GM20431 (cell line): ENCODE measurements around the gene SRRT.
"Not testable (repeated sequence)": the region's sequence is repeated elsewhere in the genome, so short reads cannot be mapped to it uniquely, and the experiment has no call there.

Source experiments
- in situ Hi-C: fragments of 300-500 bp; cut with MseI, MboI; formaldehyde crosslinking; loops from one replicate; pipeline ENCODE4 v1.15.0; 2020; ENCODE audit warnings: low sequenced_read_pairs; ENCODE audit not compliant: unreplicated experiment

The SRRT gene

DNA sequence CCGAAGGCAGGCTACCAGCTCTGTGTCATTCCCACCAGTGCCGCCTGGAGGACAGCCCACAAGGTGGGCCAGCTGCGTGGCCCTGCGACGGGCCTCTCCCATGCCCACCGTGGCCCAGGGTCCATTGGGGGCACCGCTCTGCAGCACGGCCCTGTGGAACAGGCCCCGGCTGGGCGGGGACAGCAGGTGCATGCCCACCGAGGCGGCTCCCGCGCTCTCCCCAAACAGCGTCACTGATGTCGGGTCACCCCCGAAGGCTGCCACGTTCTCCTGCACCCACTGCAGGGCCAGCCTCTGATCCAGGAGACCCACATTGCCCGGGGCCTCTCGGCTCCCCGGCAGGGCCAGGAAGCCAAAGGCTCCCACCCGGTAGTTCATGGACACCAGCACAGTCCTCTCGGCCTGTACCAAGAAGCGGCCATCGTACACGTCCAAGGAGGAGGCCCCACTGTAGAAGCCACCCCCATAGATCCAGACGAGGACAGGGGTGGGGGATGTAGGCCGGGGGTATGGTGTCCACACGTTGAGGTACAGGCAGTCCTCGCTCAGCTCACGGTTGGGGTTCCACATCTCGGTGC lies 18.5 kb downstream of the SRRT start:
- in situ Hi-C loops, result no loop called here

DNA sequence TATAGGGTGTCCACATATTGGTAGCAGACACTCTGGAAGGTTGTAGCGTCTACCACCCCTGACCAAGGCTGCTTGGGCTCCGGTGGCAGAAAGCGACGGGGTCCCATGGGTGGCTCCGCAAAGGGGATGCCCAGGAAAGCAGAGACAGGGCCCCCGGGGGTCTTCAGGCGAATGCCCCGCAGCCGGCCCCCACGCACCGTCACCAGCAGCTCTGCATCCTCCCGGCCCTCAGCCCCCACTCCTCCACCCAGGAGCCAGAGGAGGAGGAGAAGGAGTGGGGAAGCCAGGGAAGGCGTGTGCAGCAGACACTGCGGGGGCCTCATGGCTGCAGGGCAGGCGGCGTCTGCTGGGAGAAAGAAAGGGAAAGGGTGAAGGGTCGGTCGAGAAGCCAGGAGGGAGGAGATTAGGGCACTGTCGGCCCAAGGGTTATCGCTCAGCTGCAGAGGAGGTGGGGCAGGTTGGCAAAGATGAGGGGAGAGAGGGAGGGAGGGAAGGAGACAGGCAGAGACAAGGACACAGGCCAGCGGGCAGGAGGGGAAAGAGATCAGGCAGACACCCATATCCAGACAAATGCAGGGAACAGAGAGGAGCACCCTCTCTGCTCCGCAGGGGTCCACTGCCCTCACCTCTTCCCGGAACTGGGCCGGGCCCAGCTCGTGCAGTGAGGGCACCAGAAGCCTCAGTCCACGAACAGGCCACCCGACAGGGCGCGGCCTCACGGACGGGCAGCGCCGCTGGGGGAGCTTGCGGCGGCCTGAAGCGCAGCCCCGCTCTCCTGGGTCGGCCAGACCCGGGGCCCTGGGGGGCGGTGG lies 19.2 kb downstream of the SRRT start:
- in situ Hi-C loops, result no loop called here

DNA sequence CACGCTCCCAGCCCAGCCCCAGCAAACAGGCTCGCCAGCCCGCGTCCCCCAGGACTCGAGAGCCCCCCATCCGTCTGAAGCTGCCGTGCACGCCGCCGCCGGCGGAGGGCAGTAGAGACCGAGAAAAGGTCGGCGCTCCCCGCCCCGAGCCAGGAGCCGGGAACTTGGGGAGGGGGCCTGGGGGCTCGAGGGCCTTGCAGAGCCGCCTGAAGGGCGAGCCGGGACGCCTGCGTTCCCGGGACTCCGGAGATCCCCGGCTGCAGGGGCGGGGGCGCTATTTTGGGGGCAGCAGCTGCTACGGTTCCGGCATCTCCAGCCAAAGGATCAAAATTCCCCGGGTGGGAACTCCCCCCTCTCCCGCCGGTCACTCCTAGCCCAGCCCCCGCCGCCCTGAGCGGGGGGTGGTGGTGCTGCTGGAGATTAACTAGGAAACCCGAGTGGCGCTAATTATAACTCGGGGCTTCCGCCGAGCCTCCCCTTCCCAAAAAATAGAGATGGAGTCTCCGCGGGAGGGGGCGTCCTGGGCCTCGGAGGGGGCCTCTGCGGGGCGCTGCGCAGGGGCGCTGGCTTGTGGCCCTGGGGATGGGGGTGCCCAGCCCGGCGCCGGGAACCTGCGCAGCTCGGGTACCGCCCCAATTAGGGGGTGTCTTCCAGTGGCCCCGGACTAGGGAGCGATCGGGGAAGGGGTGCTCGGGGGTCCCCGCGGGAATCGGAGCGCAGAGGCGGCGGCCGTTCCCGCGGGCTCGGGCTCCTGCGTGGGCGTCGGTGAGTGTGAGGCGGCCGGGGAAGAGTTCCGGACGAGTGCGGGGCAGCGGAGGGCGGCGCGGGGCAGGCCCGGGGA lies 20.2 kb downstream of the SRRT start:
- in situ Hi-C loops, result no loop called here

DNA sequence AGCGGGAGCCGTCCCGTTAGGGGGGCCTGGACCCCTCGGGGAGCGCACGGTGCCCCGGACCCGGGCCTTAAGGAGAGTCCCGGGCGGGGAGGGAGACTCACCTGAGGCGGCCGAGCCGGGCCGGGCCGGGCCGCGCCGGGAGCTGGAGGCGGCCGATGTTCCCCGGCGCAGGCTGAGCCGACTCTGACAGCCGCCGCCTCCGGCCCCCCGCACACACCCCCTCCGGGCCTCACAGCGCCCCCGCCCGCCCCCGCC lies 20.7 kb downstream of the SRRT start, which contains the start of gene ACHE:
TSS of gene ACHE (minus strand) at position 188 of the 255 bp plus-strand sequence. CDS start 1,656 bp downstream, outside the sequence.
- in situ Hi-C loops, result no loop called here

DNA sequence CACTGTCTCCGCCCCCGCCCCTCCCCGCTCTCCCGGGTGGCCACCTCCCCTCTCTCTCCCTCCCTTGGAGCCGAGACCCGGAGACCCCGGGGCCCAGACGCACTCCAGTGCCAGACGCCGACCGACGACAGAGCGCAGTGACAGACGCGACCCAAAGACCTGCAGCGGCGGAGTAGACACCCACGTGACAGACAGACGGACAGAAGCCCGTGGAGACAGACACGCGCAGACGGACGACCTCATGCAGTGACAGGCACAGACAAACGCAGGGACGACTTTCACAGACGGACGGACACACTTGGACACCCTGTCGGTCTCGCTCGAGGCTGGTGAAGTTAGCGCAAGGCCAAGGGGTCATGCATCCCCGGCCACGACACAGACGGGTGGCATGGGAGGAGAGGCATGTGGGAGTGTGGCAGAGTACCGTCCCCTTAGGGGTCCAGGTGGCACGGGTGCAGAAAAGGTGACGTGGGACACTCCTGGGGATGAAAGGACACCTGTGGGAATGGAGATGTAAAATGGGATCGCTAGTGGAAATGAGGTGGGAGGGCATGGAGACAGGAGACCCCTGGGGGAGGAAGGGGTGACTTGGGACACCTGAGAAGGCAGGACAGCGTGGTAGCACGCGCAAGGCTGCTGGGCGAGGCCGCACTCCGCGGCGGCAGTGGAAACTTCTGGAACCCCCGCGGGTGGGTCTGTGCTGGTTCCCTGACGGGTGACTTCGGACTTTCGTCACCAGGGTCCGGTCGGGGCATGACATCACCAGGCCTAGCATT lies 21.2 kb downstream of the SRRT start:
- in situ Hi-C loops, result no loop called here

DNA sequence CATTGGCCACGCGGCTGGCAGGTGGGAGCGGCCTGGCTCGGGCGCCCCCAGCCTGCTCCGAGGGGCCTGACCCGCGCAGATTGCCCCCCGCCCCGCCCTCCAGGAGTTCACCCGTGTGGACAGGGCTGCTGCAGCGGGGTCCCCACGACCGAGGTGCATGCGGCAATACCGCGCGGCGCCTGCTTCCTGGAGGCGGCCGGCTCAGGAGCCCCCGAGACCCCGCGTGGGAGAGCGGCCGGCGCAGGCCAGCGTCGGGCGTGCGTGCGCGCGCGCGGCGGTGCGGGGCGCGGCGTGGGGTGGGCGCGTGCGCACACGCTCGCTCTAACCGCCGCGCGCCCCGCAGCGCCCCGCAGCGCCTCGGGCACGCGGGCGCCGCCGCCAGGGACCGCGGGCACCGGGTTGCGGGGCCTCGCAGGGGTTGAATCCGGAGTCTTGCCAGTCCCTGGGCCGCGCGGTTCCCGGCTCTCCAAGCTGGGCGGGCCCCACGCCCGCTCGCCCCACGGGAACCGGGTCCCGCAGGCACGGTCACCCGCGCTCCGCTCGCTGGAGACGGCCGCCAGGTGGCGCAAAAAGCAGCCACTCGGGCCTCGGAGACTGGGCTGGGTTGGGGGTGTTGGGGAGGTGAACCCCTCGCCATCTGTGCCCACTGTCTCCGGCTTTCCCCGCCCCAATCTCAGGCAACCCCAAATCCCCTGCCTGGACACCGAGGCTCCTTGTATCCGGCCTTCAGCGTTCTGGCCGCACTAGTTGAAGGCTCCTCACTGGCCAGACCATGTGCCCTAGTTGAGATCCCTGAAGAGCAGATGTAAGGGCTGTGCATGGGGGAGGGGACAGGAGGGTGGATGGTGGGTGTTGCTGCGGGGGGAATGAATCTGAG lies 22.1 kb downstream of the SRRT start:
- in situ Hi-C loops, result no loop called here

DNA sequence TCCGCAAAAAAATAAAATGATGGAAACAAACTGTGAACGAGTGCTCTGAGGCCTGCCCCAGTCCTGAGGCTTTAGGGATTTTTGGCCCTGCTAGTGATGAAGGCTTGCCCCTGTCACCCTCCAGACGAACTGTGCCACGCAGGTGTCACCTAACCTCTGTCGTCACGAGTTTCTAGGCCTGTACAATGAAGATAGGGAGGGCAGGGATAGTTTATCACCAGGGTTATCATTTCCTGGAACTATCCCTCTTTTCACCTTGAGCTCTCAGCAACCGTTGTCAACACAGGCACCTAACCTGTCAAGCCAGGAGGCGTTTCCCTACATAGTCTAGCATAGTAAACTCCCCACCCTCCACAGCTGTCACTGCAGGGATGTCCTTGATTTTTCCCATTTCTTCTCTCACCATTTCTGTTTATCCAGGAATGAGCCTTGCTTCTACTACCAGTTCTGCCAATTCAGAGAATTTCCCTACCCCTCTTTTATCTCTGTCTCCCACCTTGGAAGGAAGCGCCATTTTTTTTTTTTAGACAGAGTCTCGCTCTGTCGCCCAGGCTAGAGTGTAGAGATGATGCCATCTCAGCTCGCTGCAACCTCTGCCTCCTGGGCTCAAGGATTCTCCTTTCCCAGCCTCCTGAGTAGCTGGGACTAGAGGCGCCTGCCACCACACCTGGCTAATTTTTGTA lies 23.0 kb downstream of the SRRT start:
- in situ Hi-C loops, result no loop called here

DNA sequence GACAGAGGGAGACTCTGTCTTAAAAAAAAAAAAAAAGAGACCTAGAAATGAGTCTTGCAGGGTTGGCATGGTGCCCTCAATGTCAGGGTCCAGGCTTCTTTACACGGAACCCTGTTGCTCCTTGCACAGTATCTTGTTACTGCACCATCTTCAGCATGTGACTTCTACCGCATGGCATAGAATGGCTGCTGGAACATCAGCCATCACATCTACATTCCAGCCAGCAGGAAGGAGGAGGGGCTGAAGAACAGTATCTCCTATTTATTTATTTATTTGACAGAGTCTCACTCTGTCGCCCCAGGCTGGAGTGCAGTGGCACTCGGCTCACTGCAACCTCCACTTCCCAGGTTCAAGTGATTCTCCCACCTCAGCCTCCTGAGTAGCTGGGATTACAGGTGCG lies 24.5 kb downstream of the SRRT start:
- in situ Hi-C loops, result no loop called here

DNA sequence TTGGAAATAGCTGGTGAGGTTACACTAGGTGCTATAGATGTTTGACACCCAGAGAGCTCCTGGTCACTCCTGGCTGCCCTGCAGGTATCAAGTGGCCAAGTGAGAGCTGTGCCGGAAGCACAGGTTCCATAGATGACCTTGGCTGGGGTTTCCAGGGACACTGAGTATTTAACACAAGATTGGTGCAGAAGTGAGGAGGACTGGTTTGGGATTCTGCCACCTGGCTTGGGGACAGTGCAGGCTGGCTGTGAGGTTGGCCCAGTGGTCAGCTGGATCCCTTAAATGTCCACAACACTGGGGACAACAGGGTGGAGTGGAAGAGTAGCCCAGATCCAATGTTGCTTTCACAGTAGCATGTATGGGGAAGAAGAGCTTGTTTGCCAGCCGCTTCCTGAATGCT lies 26.1 kb downstream of the SRRT start:
- in situ Hi-C loops, result loop anchor here (10.0 kb wide), 1 partner anchor 154 kb away; no protein-coding TSS in a partner anchor

DNA sequence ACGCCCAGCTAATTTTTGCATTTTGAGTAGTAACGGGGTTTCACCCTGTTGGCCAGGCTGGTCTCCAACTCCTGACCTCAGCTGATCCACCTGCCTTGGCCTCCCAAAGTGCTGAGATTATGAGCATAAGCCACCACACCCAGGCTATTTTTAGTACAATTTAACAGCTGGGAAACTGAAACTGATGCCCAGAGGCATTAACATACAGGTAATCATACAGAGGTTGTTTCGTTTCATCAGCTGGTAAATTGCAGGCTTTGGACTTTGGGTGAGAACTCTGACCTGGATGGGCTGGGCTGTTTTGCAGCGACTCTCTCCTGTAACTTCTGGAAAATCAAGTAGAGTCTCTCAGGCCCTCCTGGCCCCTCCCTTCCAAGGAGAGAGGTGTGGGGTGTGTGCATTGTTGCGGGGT lies 27.0 kb downstream of the SRRT start:
- in situ Hi-C loops, result loop anchor here (10.0 kb wide), 1 partner anchor 153 kb away; no protein-coding TSS in a partner anchor

DNA sequence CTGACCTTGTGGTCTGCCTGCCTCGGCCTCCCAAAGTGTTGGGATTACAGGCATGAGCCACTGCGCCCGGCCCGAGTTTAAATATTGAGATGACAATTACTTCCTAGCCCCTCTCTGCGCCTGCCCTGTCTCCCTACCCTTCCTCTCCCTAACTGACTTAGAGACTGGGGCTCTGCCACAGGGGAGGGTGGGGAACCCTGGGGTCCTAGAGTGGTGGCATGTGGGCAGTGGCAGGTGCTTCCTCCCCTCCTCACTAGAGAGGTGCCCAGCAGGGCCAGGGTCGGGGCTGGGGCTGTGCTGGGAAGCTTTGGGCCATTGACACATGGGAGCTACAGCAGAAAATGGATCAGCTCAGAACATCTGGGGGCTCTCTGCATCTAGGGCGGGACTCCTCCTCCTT lies 27.7 kb downstream of the SRRT start:
- in situ Hi-C loops, result loop anchor here (10.0 kb wide), 1 partner anchor 152 kb away; no protein-coding TSS in a partner anchor

DNA sequence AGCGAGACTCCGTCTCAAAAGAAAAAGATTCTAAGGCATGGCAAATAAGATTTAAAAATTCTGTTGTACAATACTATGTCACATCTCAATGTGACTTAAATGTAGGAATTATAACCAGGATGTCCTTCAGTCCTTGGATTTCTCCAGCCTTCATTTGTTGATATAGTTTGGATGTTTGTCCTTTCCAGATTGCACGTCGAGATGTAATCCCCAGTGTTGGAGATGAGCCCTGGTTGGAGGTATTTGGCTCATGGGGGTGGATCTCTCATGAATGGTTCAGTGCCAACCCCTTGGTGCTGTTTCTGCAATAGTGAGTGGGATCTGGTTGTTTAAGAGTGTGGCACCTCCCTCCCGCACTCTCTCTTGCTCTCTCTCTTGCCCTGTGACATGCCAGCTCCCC lies 33.6 kb downstream of the SRRT start:
- in situ Hi-C loops, result loop anchor here (10.0 kb wide), 1 partner anchor 146 kb away; no protein-coding TSS in a partner anchor

DNA sequence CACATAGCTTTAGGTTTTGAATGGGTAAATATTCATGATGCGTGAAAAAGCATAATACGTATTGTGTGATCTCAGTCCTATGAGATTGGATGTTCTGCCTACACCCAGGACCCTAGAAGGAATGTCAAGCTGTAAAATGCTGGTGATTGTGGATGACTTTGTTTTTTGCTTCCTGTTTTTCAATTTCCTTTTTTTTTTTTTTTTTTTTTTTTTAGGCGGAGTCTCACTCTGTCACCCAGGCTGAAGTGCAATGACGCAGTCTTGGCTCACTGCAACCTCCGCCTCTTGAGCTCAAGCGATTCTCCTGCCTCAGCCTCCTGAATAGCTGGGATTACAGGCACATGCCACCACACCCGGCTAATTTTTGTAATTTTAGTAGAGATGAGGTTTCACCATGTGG lies 35.5 kb downstream of the SRRT start:
- in situ Hi-C loops, result not testable (repeated sequence)

DNA sequence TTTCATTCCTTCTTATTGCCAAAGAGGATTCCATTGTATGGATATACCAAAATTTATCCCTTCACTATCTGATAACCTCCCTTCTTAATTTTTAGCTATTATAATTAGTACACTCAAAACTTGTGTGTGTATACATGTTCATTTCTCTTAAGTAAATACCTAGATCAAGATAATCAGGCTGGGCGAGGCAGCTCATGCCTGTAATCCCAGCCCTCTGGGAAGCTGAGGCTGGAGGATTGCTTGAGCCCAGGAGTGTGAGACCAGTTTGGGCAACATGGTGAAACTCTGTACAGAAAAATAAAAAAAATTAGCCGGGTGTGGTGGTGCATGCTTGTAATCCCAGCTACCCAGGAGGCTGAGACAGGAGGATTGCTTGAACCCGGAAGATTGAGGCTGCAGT lies 36.6 kb downstream of the SRRT start:
- in situ Hi-C loops, result no loop called here

DNA sequence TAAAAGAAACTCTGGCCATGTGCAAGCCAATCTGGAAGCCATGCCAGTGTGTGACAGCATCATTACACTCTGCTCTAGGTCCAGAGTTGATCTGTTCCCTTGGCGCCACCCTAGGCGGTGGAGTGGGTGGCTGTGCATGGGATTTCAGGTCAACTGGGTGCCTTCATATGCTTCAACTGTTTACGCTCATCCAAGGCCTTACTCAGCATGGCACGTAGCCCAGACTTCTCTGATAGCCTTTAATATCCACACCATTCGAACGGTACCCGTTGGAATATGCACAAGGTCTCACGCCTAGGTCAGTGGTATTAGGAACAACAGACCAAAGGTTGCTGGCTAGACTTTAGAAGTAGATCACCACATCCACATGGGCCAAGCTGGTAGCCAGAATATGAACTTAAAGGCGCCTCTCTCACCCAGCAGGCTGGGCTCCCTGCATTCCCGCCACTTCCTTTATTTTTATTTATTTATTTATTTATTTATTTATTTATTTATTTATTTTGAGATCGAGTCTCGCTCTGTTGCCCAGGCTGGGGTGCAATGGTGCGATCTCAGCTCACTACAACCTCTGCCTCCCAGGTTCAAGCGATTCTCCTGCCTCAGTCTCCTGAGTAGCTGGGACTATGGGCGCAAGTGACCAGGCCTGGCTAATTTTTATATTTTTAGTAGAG lies 39.4 kb downstream of the SRRT start:
- in situ Hi-C loops, result no loop called here

DNA sequence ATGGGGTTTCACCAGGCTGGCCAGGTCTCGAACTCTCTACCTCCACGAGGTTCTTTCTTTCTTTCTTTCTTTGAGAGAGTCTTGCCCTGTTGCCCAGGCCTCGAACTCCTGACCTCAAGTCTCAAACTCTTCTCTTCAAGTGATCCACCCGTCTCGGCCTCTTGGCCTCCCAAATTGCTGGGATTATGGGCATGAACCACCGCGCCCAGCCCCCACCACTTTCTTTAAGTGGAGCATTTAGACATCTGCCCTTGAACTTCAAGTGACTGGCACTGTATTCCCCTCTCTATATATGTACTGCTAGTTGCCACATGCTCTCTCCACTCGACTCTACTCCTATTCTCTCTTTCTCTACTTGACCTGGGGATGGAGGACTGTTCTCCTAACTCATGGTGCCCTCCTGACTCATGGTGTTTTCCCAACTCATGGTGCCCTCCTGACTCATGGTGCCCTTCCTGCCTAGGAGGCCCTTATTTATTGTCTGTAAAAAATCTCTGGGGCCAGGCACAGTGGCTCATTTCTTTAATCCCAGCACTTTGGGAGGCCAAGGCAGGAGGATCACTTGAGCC lies 40.1 kb downstream of the SRRT start:
- in situ Hi-C loops, result no loop called here

DNA sequence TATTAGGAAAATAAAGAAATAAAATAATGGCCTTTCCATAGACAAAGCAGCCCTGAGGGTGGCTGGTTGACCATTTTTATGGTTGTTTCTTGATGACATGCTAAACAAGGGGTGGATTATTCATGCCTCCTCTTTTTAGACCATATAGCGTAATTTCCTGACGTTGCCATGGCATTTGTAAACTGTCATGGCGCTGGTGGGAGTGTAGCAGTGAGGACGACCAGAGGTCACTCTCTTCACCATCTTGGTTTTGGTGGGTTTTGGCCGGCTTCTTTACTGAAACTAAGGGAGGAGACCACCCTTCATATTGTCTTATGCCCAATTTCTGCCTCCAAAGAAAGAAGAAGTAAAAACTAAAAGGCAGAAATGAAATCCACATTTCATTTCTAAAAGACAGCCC lies 44.4 kb downstream of the SRRT start:
- in situ Hi-C loops, result not testable (repeated sequence)
